Parathyroid adenoma (tissue), 2 donors: ENCODE results near the gene CEP350.

ENCODE experiments used
- H2AFZ ChIP-seq: fragments of 300-600 bp; sonication (generic); one replicate; pipeline ENCODE4 v1.7.0; 2017; ENCODE audit warnings: antibody characterized with exemption, mild to moderate bottlenecking
- H3K27ac ChIP-seq: fragments of 300-600 bp; sonication (generic); one replicate; pipeline ENCODE4 v1.7.0; 2017
- H3K27me3 ChIP-seq: fragments of 300-600 bp; sonication (generic); one replicate; pipeline ENCODE4 v1.7.0; 2017; ENCODE audit warnings: low read length; ENCODE audit not compliant: control insufficient read depth, insufficient read depth
- H3K36me3 ChIP-seq: fragments of 300-600 bp; sonication (generic); one replicate; pipeline ENCODE4 v1.7.0; 2017; ENCODE audit warnings: low read length; ENCODE audit not compliant: control insufficient read depth, insufficient read depth
- H3K4me1 ChIP-seq: fragments of 300-600 bp; sonication (generic); one replicate; pipeline ENCODE4 v1.7.0; 2017; ENCODE audit warnings: control low read depth
- H3K4me2 ChIP-seq: fragments of 300-600 bp; sonication (generic); one replicate; pipeline ENCODE4 v1.7.0; 2017; ENCODE audit warnings: low read length
- H3K4me3 ChIP-seq: fragments of 300-600 bp; sonication (generic); one replicate; pipeline ENCODE4 v1.7.0; 2017; ENCODE audit warnings: low read depth, low read length
- H3K79me2 ChIP-seq: fragments of 300-600 bp; sonication (generic); one replicate; pipeline ENCODE4 v1.7.0; 2017; ENCODE audit warnings: control low read depth
- H3K9ac ChIP-seq: fragments of 300-600 bp; sonication (generic); one replicate; pipeline ENCODE4 v1.7.0; 2017; ENCODE audit warnings: mild to moderate bottlenecking
- H3K9me3 ChIP-seq: fragments of 300-600 bp; sonication (generic); one replicate; pipeline ENCODE4 v1.7.0; 2017; ENCODE audit warnings: low read length; ENCODE audit not compliant: control insufficient read depth
- CTCF ChIP-seq: fragments of 300-600 bp; sonication (generic); IDR thresholded peaks from one replicate; pipeline ENCODE4 v1.7.0; 2017; ENCODE audit warnings: antibody characterized with exemption, mild to moderate bottlenecking
- donor health status: primary hyperparathyroidism.

CEP350 gene

GRCh38 chr1:180046674-180047073, 92.1 kb downstream of the CEP350 start:
- no peaks in the 10 kb centered on the region for H3K9me3 ChIP-seq
- no peak overlapping the region for H3K27ac ChIP-seq
- H3K79me2 ChIP-seq = no peaks in the 10 kb centered on the region
- H3K4me1 ChIP-seq = no peaks in the 10 kb centered on the region
- no peak overlapping the region for H3K4me3 ChIP-seq
- no peak overlapping the region for H2AFZ ChIP-seq
- H3K9ac ChIP-seq = no peak overlapping the region
- H3K4me2 ChIP-seq = no peak overlapping the region
- no peaks in the 10 kb centered on the region for H3K27me3 ChIP-seq
- H3K36me3 ChIP-seq = no peaks in the 10 kb centered on the region
- TF ChIP-seq CTCF = no peak

GRCh38 chr1:180053594-180054567, 99.3 kb downstream of the CEP350 start:
- no peak overlapping the region for H2AFZ ChIP-seq
- H3K9ac ChIP-seq = no peak overlapping the region
- no peak overlapping the region for H3K4me3 ChIP-seq
- no peak for TF ChIP-seq CTCF
- no peaks in the 10 kb centered on the region for H3K36me3 ChIP-seq
- no peak overlapping the region for H3K4me2 ChIP-seq
- H3K27me3 ChIP-seq = no peaks in the 10 kb centered on the region
- H3K27ac ChIP-seq = no peak overlapping the region
- H3K4me1 ChIP-seq = no peaks in the 10 kb centered on the region
- H3K79me2 ChIP-seq = no peaks in the 10 kb centered on the region
- H3K9me3 ChIP-seq = no peaks in the 10 kb centered on the region

- no peaks in the 10 kb centered on the region for H3K79me2 ChIP-seq
- H3K4me3 ChIP-seq = no peak overlapping the region
- H3K27me3 ChIP-seq = no peaks in the 10 kb centered on the region
- no peak overlapping the region for H3K27ac ChIP-seq
- no peak overlapping the region for H2AFZ ChIP-seq
- no peaks in the 10 kb centered on the region for H3K9me3 ChIP-seq
- TF ChIP-seq CTCF = no peak
- no peak overlapping the region for H3K4me2 ChIP-seq
- H3K9ac ChIP-seq = no peak overlapping the region
- H3K4me1 ChIP-seq = no peaks in the 10 kb centered on the region
- H3K36me3 ChIP-seq = no peaks in the 10 kb centered on the region
These were observed 103.3 kb downstream of the CEP350 start for GRCh38 chr1:180057883-180058396.

GRCh38 chr1:180061019-180061418, 106.4 kb downstream of the CEP350 start:
- Histone ChIP-seq H3K27ac (no peak overlapping the region), H3K27me3 (no peaks in the 10 kb centered on the region), H2AFZ (no peak overlapping the region), H3K4me1 (no peaks in the 10 kb centered on the region), H3K4me2 (no peak overlapping the region), H3K79me2 (no peaks in the 10 kb centered on the region), H3K36me3 (no peaks in the 10 kb centered on the region), H3K9ac (no peak overlapping the region), H3K4me3 (no peak overlapping the region), H3K9me3 (no peaks in the 10 kb centered on the region)
- TF ChIP-seq CTCF = no peak
